ENCODE measurements around the gene APOL2. TPM values are rescaled to one million over a fixed set of nuclear protein-coding genes. Genes with fewer than 3 reads are reported as not detected.
"Not testable (repeated sequence)": the region's sequence is repeated elsewhere in the genome, so short reads cannot be mapped to it uniquely, and the experiment has no call there.

The APOL2 gene
- total RNA-seq, 2 experiments from 2014 or later = 11.8 to 12.4 TPM

- Histone ChIP-seq H2AFZ (ENCODE audit: low read length) (no peak overlapping the region), H3K4me2 (ENCODE audit: low read length) (no peak overlapping the region), H3K4me3 (ENCODE audit: low read depth, low read length, poor library complexity, severe bottlenecking) (no peak overlapping the region), H3K36me3 (ENCODE audit: insufficient read depth, low read length) (peaks cover 16% of the 10 kb centered on the region), H3K4me1 (ENCODE audit: insufficient read depth, low read length, poor library complexity, severe bottlenecking) (peaks cover 5% of the 10 kb centered on the region), H3K9me3 (ENCODE audit: low read length) (no peaks in the 10 kb centered on the region), H3K79me2 (ENCODE audit: insufficient read depth, low read depth, low read length) (no peaks in the 10 kb centered on the region), H4K20me1 (ENCODE audit: insufficient read depth, low read length) (no peaks in the 10 kb centered on the region), H3K27ac (ENCODE audit: low read depth, low read length, poor library complexity, severe bottlenecking) (no peak overlapping the region), H3K9me2 (ENCODE audit: insufficient read depth, low read length) (no peaks in the 10 kb centered on the region)
- intact Hi-C loops (cut with micrococcal nuclease; ENCODE audit: unreplicated experiment) = no loop called here
- no peak for DNase-seq (ENCODE audit: low spot score)
- ChIA-PET POLR2A (no interaction called here), CTCF (ENCODE audit: unreplicated experiment) (no interaction called here)
- BruUV-seq (replicated peaks) = no TSS peak
- TF ChIP-seq EZH2phosphoT487 (IDR thresholded peaks at IDR 0.05; ENCODE audit: borderline replicate concordance, low read depth, low read length) (no peak), CTCF (conservative IDR thresholded peaks at IDR 0.05; ENCODE audit: low read length) (no peak)
Measured at GRCh38 chr22:36232715-36233401, 6.5 kb downstream of the APOL2 start.

GRCh38 chr22:36231051-36231450 is 8.3 kb downstream of the APOL2 start:
- POLR2A ChIA-PET; H3K4me2 ChIP-seq (ENCODE audit: low read length); H3K9me3 ChIP-seq (ENCODE audit: low read length); H3K27ac ChIP-seq (ENCODE audit: low read depth, low read length, poor library complexity, severe bottlenecking); H3K4me3 ChIP-seq (ENCODE audit: low read depth, low read length, poor library complexity, severe bottlenecking); BruUV-seq (replicated peaks); H2AFZ ChIP-seq (ENCODE audit: low read length); H3K4me1 ChIP-seq (ENCODE audit: insufficient read depth, low read length, poor library complexity, severe bottlenecking); H4K20me1 ChIP-seq (ENCODE audit: insufficient read depth, low read length); DNase-seq (ENCODE audit: low spot score); H3K36me3 ChIP-seq (ENCODE audit: insufficient read depth, low read length); intact Hi-C loops (cut with micrococcal nuclease; ENCODE audit: unreplicated experiment); H3K9me2 ChIP-seq (ENCODE audit: insufficient read depth, low read length); H3K79me2 ChIP-seq (ENCODE audit: insufficient read depth, low read depth, low read length); CTCF ChIA-PET (ENCODE audit: unreplicated experiment): not testable (repeated sequence)
- TF ChIP-seq CTCF (conservative IDR thresholded peaks at IDR 0.05; ENCODE audit: low read length) = peak; percentile 51

- POLR2A ChIA-PET; DNase-seq (ENCODE audit: low spot score): not testable (repeated sequence)
Measured at GRCh38 chr22:36229649-36230048, 9.7 kb downstream of the APOL2 start.

More at GRCh38 chr22:36229649-36230048, 9.7 kb downstream of the APOL2 start:
- H3K9me2 ChIP-seq (ENCODE audit: insufficient read depth, low read length); H2AFZ ChIP-seq (ENCODE audit: low read length); H3K79me2 ChIP-seq (ENCODE audit: insufficient read depth, low read depth, low read length); H3K4me2 ChIP-seq (ENCODE audit: low read length); H3K27ac ChIP-seq (ENCODE audit: low read depth, low read length, poor library complexity, severe bottlenecking); H4K20me1 ChIP-seq (ENCODE audit: insufficient read depth, low read length); intact Hi-C loops (cut with micrococcal nuclease; ENCODE audit: unreplicated experiment); H3K4me1 ChIP-seq (ENCODE audit: insufficient read depth, low read length, poor library complexity, severe bottlenecking); H3K9me3 ChIP-seq (ENCODE audit: low read length); H3K36me3 ChIP-seq (ENCODE audit: insufficient read depth, low read length); H3K4me3 ChIP-seq (ENCODE audit: low read depth, low read length, poor library complexity, severe bottlenecking); BruUV-seq (replicated peaks); CTCF ChIA-PET (ENCODE audit: unreplicated experiment): not testable (repeated sequence)
